ENCODE results near the gene RNF180.

GRCh38 chr5:64273276-64273675 is 107.6 kb downstream of the RNF180 start:
- TF ChIP-seq SMC3 (IDR thresholded peaks at IDR 0.05; ENCODE audit: borderline replicate concordance, low read length) (no peak), MXI1 (IDR thresholded peaks at IDR 0.05; ENCODE audit: low read depth, low read length) (no peak), EP300 (IDR thresholded peaks at IDR 0.05; ENCODE audit: borderline replicate concordance in 1 of 2, control insufficient read depth in 1 of 2, low read depth in 2 of 2, low read length in 2 of 2) (no peak), YY1 (IDR thresholded peaks at IDR 0.05; ENCODE audit: low read depth, low read length) (no peak), ZNF24 (IDR thresholded peaks at IDR 0.05) (no peak), EGR1 (IDR thresholded peaks at IDR 0.05; ENCODE audit: borderline replicate concordance in 1 of 2, low read depth in 2 of 2, low read length in 2 of 2) (no peak)
